H1 (cell line): ENCODE measurements around the gene BARHL2. TPM values are rescaled to one million over a fixed set of nuclear protein-coding genes. Genes with fewer than 3 reads are reported as not detected.

Source experiments
- CEBPB ChIP-seq: IDR thresholded peaks from 2 replicates; pipeline ENCODE4 v1.6.1; 2012; ENCODE audit warnings: low read depth, low read length
- CREB1 ChIP-seq: IDR thresholded peaks from 2 replicates; pipeline ENCODE4 v1.6.1; 2012; ENCODE audit warnings: inconsistent platforms
- CTBP2 ChIP-seq: IDR thresholded peaks from 2 replicates; pipeline ENCODE4 v1.7.0; 2011; ENCODE audit warnings: borderline replicate concordance, mild to moderate bottlenecking, moderate library complexity, mixed read lengths, low read length; ENCODE audit not compliant: insufficient read depth, insufficient read length
- EP300 ChIP-seq, 2 experiments: IDR thresholded peaks; 1 replicate in 1 of 2; 2 replicates in 1 of 2; pipeline ENCODE4 v1.6.1; 2011 to 2012; ENCODE audit warnings: low read depth in 2 of 2, low read length in 2 of 2, mild to moderate bottlenecking in 2 of 2, borderline replicate concordance in 1 of 2, inconsistent platforms in 1 of 2, moderate library complexity in 1 of 2
- HDAC6 ChIP-seq: IDR thresholded peaks from one replicate; pipeline ENCODE4 v1.7.1; 2012; ENCODE audit warnings: low read depth, mild to moderate bottlenecking, inconsistent platforms, low read length, moderate library complexity
- KDM4A ChIP-seq: IDR thresholded peaks from one replicate; pipeline ENCODE4 v1.7.1; 2012; ENCODE audit warnings: low read depth, mild to moderate bottlenecking, moderate library complexity, low read length, inconsistent platforms; ENCODE audit not compliant: severe bottlenecking
- RNF2 ChIP-seq: fragments of 200-900, 300-1000 bp; sonication (generic); IDR thresholded peaks from 2 replicates; pipeline ENCODE4 v1.7.1; 2016; ENCODE audit warnings: borderline replicate concordance, low read depth, mild to moderate bottlenecking, antibody characterized with exemption, low read length; ENCODE audit not compliant: poor library complexity, severe bottlenecking; ENCODE audit errors: missing control alignments
- SIN3A ChIP-seq, 2 experiments: IDR thresholded peaks in 1 of 2; conservative IDR thresholded peaks in 1 of 2; 2 replicates each; pipeline ENCODE4 v1.6.1; 2011 to 2012; ENCODE audit warnings: low read length in 2 of 2, improper control_type of control experiment in 1 of 2, low read depth in 1 of 2, mild to moderate bottlenecking in 1 of 2
- SP2 ChIP-seq: IDR thresholded peaks from 2 replicates; pipeline ENCODE4 v1.6.1; 2012; ENCODE audit warnings: mild to moderate bottlenecking, low read length, inconsistent platforms
- SUZ12 ChIP-seq: fragments of 200-600 bp; sonication (generic); IDR thresholded peaks from 2 replicates; pipeline ENCODE4 v1.6.1; 2012; ENCODE audit warnings: mild to moderate bottlenecking, inconsistent platforms, low read length, moderate library complexity, mixed read lengths
- YY1 ChIP-seq: IDR thresholded peaks from 2 replicates; pipeline ENCODE4 v1.6.1; 2011; ENCODE audit warnings: low read depth, mild to moderate bottlenecking, low read length
- polyA plus RNA-seq, 7 experiments: library from polyadenylated mRNA; depleted of rRNA in 3 of 7; stranded (reverse) in 5 of 7; unstranded in 2 of 7; fragments of >200 nt in 5 of 7; fragments of 200-250 nt in 2 of 7; gene quantifications; 1 replicate in 5 of 7; 2 replicates in 1 of 7; 4 replicates in 1 of 7; pipeline versions ENCODE4 v1.2.1 to v1.2.3, GENCODE V29; 2011 to 2013; ENCODE audit warnings: missing spikeins in 2 of 7, mixed read lengths in 2 of 7
- total RNA-seq: library from RNA; stranded (reverse); fragmentation: NEBNext Ultra II Directional; extraction: Animal tissue kit (Norgen Biotek cat#: 25700); gene quantifications from 2 replicates; pipeline ENCODE4 v1.2.1, GENCODE V29; 2021

The BARHL2 gene
- total and polyA plus RNA-seq, 2 of the 8 experiments (the other 6 are each of a cell fraction or from before 2014, with no cell fraction given), result 0.15 TPM; not detected in 1

- TF ChIP-seq YY1, result peak; percentile 31; the same call in 1 of the 2 replicates
- no peak; the same call in 1 of the 2 replicates for TF ChIP-seq SUZ12
- TF ChIP-seq SIN3A (conservative IDR thresholded peaks at IDR 0.05 in 1 of 2, IDR thresholded peaks at IDR 0.05 in 1 of 2; ENCODE audit: low read depth in 1 of 2, low read length in 2 of 2), result peak in 1 of 2 experiments; percentile 74; a peak in 2 of 4 replicates
- TF ChIP-seq CTBP2, result no peak
- TF ChIP-seq CEBPB, result no peak
- TF ChIP-seq RNF2, result peak; percentile 6
- TF ChIP-seq EP300 (IDR thresholded peaks at IDR 0.05; ENCODE audit: borderline replicate concordance in 1 of 2, low read depth in 2 of 2, low read length in 2 of 2), result no peak
- TF ChIP-seq SP2, result no peak
- peak; percentile 15 for TF ChIP-seq KDM4A
- no peak for TF ChIP-seq HDAC6
- TF ChIP-seq CREB1, result no peak
These were observed 6.5 kb upstream of the BARHL2 start (continued) for GRCh38 chr1:90723590-90724108.
